ENCODE measurements around the gene FRMD6. TPM values are rescaled to one million over a fixed set of nuclear protein-coding genes. Genes with fewer than 3 reads are reported as not detected.

FRMD6 gene
- total RNA-seq, 4 donors from 2014 or later: 35.7 to 44.9 (median 37.5) TPM

GRCh38 chr14:51677266-51677665, 25.6 kb downstream of the FRMD6 start:
- 73% methylated on average over 1 of the region's 1 CpG for WGBS
- H3K4me1 ChIP-seq: peaks cover 13 to 67% (median 59%) of the 10 kb centered on the region in 4 donors
- H3K4me3 ChIP-seq: no peak overlapping the region
- no peaks in the 10 kb centered on the region for H3K36me3 ChIP-seq
- intact Hi-C loops (cut with DNase I): no loop called here
- H3K9me3 ChIP-seq: no peaks in the 10 kb centered on the region
- DNase-seq (ENCODE audit: extremely low spot score): no peak
- H3K27ac ChIP-seq (replicated peaks in 1 of 4): peak overlapping the region in 2 of 4 donors; percentile 31 to 45
- TF ChIP-seq EP300 (IDR thresholded peaks at IDR 0.05) (no peak), CTCF (IDR thresholded peaks at IDR 0.05) (no peak), POLR2A (IDR thresholded peaks at IDR 0.05; ENCODE audit: low read depth) (no peak), POLR2AphosphoS5 (IDR thresholded peaks at IDR 0.05) (no peak)
- no peaks in the 10 kb centered on the region for H3K27me3 ChIP-seq

GRCh38 chr14:51677738-51678137, 26.0 kb downstream of the FRMD6 start:
- H3K4me3 ChIP-seq: no peak overlapping the region
- TF ChIP-seq CTCF (IDR thresholded peaks at IDR 0.05): no peak
- no peak for TF ChIP-seq POLR2AphosphoS5 (IDR thresholded peaks at IDR 0.05)
- no peak for TF ChIP-seq POLR2A (IDR thresholded peaks at IDR 0.05; ENCODE audit: low read depth)
- no peak for TF ChIP-seq EP300 (IDR thresholded peaks at IDR 0.05)
- peaks cover 13 to 70% (median 63%) of the 10 kb centered on the region in 4 donors for H3K4me1 ChIP-seq
- H3K36me3 ChIP-seq: no peaks in the 10 kb centered on the region
- intact Hi-C loops (cut with DNase I): no loop called here
- DNase-seq (ENCODE audit: extremely low spot score): no peak
- H3K9me3 ChIP-seq: no peaks in the 10 kb centered on the region
- peak overlapping the region in 3 of 4 donors; percentile 10 to 45 (median 31) for H3K27ac ChIP-seq (replicated peaks in 1 of 4)
- H3K27me3 ChIP-seq: no peaks in the 10 kb centered on the region
- WGBS: 94% methylated on average over 2 of the region's 2 CpGs

GRCh38 chr14:51680031-51680430, 28.3 kb downstream of the FRMD6 start:
- peak overlapping the region in 1 of 4 donors; percentile 40 for H3K27ac ChIP-seq (replicated peaks in 1 of 4)

GRCh38 chr14:51681411-51681810, 29.7 kb downstream of the FRMD6 start:
- DNase-seq (ENCODE audit: extremely low spot score): no peak
- Histone ChIP-seq H3K27me3 (no peaks in the 10 kb centered on the region), H3K4me3 (no peak overlapping the region), H3K4me1 (peaks cover 5 to 60% (median 50%) of the 10 kb centered on the region in 4 donors), H3K36me3 (no peaks in the 10 kb centered on the region), H3K9me3 (no peaks in the 10 kb centered on the region), H3K27ac (replicated peaks in 1 of 4) (no peak overlapping the region)
- TF ChIP-seq POLR2AphosphoS5 (IDR thresholded peaks at IDR 0.05): no peak
- no peak for TF ChIP-seq POLR2A (IDR thresholded peaks at IDR 0.05; ENCODE audit: low read depth)
- TF ChIP-seq EP300 (IDR thresholded peaks at IDR 0.05): no peak
- TF ChIP-seq CTCF (IDR thresholded peaks at IDR 0.05): no peak
- 63% methylated on average over 1 of the region's 1 CpG for WGBS
- intact Hi-C loops (cut with DNase I): no loop called here

More at GRCh38 chr14:51680031-51680430, 28.3 kb downstream of the FRMD6 start:
- TF ChIP-seq EP300 (IDR thresholded peaks at IDR 0.05) (no peak), CTCF (IDR thresholded peaks at IDR 0.05) (no peak), POLR2AphosphoS5 (IDR thresholded peaks at IDR 0.05) (no peak), POLR2A (IDR thresholded peaks at IDR 0.05; ENCODE audit: low read depth) (no peak)
- Histone ChIP-seq H3K4me1 (peaks cover 13 to 70% (median 59%) of the 10 kb centered on the region in 4 donors), H3K4me3 (no peak overlapping the region), H3K36me3 (no peaks in the 10 kb centered on the region), H3K9me3 (no peaks in the 10 kb centered on the region), H3K27me3 (no peaks in the 10 kb centered on the region)
- intact Hi-C loops (cut with DNase I): no loop called here
- WGBS: 90% methylated on average over 1 of the region's 1 CpG
- no peak for DNase-seq (ENCODE audit: extremely low spot score)

GRCh38 chr14:51682411-51682810, 30.7 kb downstream of the FRMD6 start:
- peaks cover 0 to 60% (median 46%) of the 10 kb centered on the region in 4 donors for H3K4me1 ChIP-seq
- no peak overlapping the region for H3K27ac ChIP-seq (replicated peaks in 1 of 4)
- intact Hi-C loops (cut with DNase I): no loop called here
- 82% methylated on average over 1 of the region's 1 CpG for WGBS
- DNase-seq (ENCODE audit: extremely low spot score): no peak
- H3K9me3 ChIP-seq: no peaks in the 10 kb centered on the region
- no peaks in the 10 kb centered on the region for H3K36me3 ChIP-seq
- TF ChIP-seq EP300 (IDR thresholded peaks at IDR 0.05) (no peak), CTCF (IDR thresholded peaks at IDR 0.05) (no peak), POLR2AphosphoS5 (IDR thresholded peaks at IDR 0.05) (no peak)
- H3K4me3 ChIP-seq: no peak overlapping the region
- H3K27me3 ChIP-seq: no peaks in the 10 kb centered on the region

All from esophagus muscularis mucosa (tissue), 4 donors.